Mammary epithelial cell (primary cell): ENCODE data around the gene CCDC88C.

ENCODE experiments used
- EZH2 ChIP-seq: IDR thresholded peaks from 2 replicates; pipeline ENCODE4 v1.6.1; 2012; ENCODE audit warnings: low read length, inconsistent platforms, borderline replicate concordance
- TF ChIP-seq, protein P1 (sequence below), 2 donors: IDR thresholded peaks in 1 of 2; conservative IDR thresholded peaks in 1 of 2; 2 replicates each; pipeline ENCODE4 v1.5.1; 2011 to 2012; ENCODE audit warnings: inconsistent platforms in 2 of 2, low read length in 2 of 2, mild to moderate bottlenecking in 2 of 2, control low read depth in 1 of 2, low read depth in 1 of 2; ENCODE audit not compliant: insufficient read depth in 1 of 2; ENCODE audit errors: extremely low read depth in 1 of 2

DNA sequence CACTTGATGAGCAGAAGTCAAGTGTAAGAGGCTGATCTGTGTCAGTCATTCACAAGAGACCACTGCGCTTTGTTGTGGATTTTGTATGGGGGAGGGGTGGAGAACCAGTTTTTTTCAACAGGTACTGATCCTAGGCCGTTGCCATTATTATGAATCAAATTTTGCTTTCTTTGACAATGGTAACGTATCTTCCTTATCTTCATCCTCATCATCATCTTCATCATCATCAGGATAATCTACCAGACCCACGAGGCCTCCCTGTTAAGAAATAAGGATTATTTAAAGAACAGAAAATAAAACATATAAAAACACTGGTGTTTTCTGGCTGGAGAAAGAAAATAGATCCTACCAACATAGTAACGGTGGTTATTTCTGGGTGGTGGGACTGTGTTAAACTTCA, 41.0 kb upstream of the CCDC88C start:
- TF ChIP-seq, protein P1, sequence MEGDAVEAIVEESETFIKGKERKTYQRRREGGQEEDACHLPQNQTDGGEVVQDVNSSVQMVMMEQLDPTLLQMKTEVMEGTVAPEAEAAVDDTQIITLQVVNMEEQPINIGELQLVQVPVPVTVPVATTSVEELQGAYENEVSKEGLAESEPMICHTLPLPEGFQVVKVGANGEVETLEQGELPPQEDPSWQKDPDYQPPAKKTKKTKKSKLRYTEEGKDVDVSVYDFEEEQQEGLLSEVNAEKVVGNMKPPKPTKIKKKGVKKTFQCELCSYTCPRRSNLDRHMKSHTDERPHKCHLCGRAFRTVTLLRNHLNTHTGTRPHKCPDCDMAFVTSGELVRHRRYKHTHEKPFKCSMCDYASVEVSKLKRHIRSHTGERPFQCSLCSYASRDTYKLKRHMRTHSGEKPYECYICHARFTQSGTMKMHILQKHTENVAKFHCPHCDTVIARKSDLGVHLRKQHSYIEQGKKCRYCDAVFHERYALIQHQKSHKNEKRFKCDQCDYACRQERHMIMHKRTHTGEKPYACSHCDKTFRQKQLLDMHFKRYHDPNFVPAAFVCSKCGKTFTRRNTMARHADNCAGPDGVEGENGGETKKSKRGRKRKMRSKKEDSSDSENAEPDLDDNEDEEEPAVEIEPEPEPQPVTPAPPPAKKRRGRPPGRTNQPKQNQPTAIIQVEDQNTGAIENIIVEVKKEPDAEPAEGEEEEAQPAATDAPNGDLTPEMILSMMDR (conservative IDR thresholded peaks at IDR 0.05 in 1 of 2, IDR thresholded peaks at IDR 0.05 in 1 of 2; ENCODE audit: extremely low read depth in 1 of 2, insufficient read depth in 1 of 2, low read depth in 1 of 2, low read length in 2 of 2), result no peak
- TF ChIP-seq EZH2, result no peak
